ENCODE data around the gene PCGF2. TPM values are rescaled to one million over a fixed set of nuclear protein-coding genes. Genes with fewer than 3 reads are reported as not detected.

PCGF2 gene
- total RNA-seq: 64.8 TPM

DNA sequence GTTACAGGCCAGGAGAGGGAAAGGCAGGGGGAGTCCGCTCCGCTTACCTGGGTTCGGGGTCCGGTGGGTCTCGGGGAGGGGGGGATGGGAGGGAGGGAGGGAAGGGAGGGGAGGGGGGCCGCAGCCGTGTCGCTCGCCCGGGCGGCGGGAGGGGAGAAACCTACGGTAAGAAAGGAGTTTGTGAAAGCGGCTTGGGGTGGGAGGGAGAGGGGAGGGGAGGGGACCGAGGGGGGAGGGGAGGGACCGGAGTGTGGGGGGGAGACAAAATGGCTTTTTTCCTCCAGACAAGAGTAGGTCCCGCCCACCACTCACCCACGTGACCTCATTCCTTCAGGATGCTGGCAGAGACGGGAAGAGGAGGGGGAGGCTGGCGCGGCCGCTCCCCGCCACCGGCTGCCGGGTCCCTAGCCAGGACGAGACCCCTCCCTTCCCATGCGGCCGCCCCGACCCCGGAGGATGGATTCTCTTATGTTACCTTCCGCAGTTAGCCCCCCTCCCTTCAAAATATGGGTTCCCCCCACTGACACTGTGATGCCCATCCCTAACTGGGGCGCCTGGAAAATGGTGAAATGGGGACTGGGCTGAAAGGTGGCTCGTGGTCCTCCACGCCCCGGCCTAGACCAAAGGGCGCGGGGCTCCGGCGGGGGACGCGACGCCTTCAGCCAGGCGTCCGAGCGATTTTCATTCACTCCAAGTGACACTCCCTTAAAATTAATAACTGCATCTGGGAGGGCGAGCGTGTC is at the start of gene PCGF2:
PCGF2 (minus strand) TSS at position 188 of the 743 bp plus-strand sequence. CDS start 7,934 bp downstream, outside the sequence.
- Histone ChIP-seq H3K27ac (peak within 1 kb of the TSS; percentile 88 to 89), H3K9me3 (no peaks in the 10 kb centered on the region), H3K36me3 (no peaks in the 10 kb centered on the region), H3K4me1 (peaks cover 3 to 33% of the 10 kb centered on the region in 2 donors), H3K4me3 (peak within 1 kb of the TSS; percentile 83 to 93), H3K27me3 (no peaks in the 10 kb centered on the region)
- TF ChIP-seq CTCF (IDR thresholded peaks at IDR 0.05): no peak
- intact Hi-C loops (cut with DNase I): loop anchor here (1.0 to 5.0 kb wide), 2 partner anchors 18 to 71 kb away; partner anchors contain the start of gene CISD3
- DNase-seq (ENCODE audit: low spot score in 2 of 2): peak; percentile 58 to 96

GRCh38 chr17:38797828-38798227 is 49.7 kb upstream of the PCGF2 start:
- no peak for TF ChIP-seq CTCF (IDR thresholded peaks at IDR 0.05)
- DNase-seq (ENCODE audit: low spot score in 2 of 2): no peak
- Histone ChIP-seq H3K36me3 (peaks cover 9 to 27% of the 10 kb centered on the region in 2 donors), H3K27ac (peak overlapping the region; percentile 98 to 100), H3K4me1 (peaks cover 7 to 25% of the 10 kb centered on the region in 2 donors), H3K9me3 (no peaks in the 10 kb centered on the region), H3K4me3 (peak overlapping the region; percentile 88 to 93), H3K27me3 (no peaks in the 10 kb centered on the region)
- intact Hi-C loops (cut with DNase I): loop anchor here (2.0 to 5.0 kb wide), 2 partner anchors 95 to 354 kb away; partner anchors contain the start of gene PLXDC1

DNA sequence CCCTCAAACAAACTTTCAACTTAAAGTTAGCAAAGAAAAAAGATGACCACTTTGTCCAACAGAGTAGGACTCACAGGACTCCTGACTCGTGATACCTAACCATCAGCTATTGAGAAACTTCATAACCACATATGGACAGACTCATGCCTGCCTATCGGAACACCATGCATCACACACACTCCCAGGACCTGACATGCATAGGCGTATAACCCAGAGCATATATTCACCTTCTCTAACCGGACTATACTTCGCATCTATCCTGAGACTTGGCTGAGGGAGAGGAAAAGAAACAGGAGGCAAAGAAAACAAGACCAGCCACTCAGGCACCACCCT is 49.0 kb upstream of the PCGF2 start:
- intact Hi-C loops (cut with DNase I): loop anchor here (5.0 kb wide), 1 partner anchor 355 kb away; the partner anchor contains the start of gene PLXDC1
- Histone ChIP-seq H3K9me3 (no peaks in the 10 kb centered on the region), H3K27me3 (no peaks in the 10 kb centered on the region), H3K4me3 (peak overlapping the region in 1 of 2 donors; percentile 88), H3K36me3 (peaks cover 6 to 26% of the 10 kb centered on the region in 2 donors), H3K27ac (peak overlapping the region in 1 of 2 donors; percentile 98), H3K4me1 (peaks cover 7 to 25% of the 10 kb centered on the region in 2 donors)
- TF ChIP-seq CTCF (IDR thresholded peaks at IDR 0.05): no peak
- DNase-seq (ENCODE audit: low spot score in 2 of 2): no peak

DNA sequence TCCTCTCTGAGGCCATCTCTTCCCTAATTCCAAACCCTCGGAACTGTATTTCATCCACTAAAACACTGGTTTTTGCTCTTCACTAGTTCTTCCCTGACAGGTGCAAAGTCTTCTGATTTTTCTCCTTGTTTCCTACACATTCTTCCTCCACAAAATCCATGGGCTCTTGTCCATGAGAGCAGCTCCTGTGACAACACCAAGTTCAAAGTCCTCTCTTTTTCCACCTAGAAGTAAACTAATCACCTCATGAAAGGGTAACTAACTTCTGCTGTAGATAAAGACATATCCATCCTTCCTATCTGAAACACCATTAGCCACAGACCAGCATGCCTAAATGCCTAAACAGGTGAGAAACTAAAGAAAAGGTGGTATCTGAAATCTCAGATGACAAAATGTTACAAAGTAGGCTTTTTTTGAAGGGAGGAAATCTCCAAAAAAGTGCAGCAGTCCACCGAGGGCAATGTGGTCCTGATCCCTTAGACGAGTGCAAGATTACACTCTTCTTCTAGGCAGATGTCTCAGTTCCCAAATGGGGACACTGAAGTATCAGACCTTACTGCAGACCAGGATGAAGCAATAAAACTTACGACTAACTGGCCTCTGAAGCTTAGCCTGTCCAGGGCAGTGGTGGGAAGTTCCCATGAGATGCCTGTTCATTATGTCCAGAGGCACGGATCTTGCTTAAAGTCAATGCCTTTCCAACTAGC is 48.5 kb upstream of the PCGF2 start:
- H3K9me3 ChIP-seq: no peaks in the 10 kb centered on the region
- intact Hi-C loops (cut with DNase I): loop anchor here (5.0 kb wide), 1 partner anchor 356 kb away; the partner anchor contains the start of gene PLXDC1
- H3K4me3 ChIP-seq: peak overlapping the region in 1 of 2 donors; percentile 88
- DNase-seq (ENCODE audit: low spot score in 2 of 2): no peak
- peaks cover 5 to 22% of the 10 kb centered on the region in 2 donors for H3K36me3 ChIP-seq
- no peaks in the 10 kb centered on the region for H3K27me3 ChIP-seq
- peaks cover 7 to 25% of the 10 kb centered on the region in 2 donors for H3K4me1 ChIP-seq
- peak overlapping the region in 1 of 2 donors; percentile 98 for H3K27ac ChIP-seq
- TF ChIP-seq CTCF (IDR thresholded peaks at IDR 0.05): no peak

DNA sequence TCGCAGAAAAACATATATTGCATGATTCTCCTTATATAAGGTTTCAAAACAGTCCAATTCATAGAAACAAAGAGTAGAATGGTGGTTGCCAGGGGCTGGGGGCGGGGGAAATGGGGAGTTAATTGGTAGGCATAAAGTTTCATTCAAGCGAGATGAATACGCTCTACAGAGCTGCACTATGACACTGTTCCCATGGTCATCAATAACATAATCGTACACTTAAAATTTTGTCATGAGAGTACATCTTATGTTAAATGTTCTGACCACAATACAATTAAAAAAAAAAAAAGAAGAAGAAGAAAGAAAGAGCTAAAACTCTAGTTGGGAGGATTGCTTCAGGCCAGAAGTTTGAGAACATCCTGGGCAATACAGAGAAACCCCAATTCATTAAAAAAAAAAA is 46.1 kb upstream of the PCGF2 start:
- Histone ChIP-seq H3K27ac (no peak overlapping the region), H3K36me3 (peaks cover 5 to 16% of the 10 kb centered on the region in 2 donors), H3K4me3 (no peak overlapping the region), H3K27me3 (no peaks in the 10 kb centered on the region), H3K9me3 (no peaks in the 10 kb centered on the region), H3K4me1 (peaks cover 7 to 37% of the 10 kb centered on the region in 2 donors)
- DNase-seq (ENCODE audit: low spot score in 2 of 2): no peak
- TF ChIP-seq CTCF (IDR thresholded peaks at IDR 0.05): no peak
- intact Hi-C loops (cut with DNase I): no loop called here

Measured in ascending aorta (tissue), 2 donors.